Measurements from ENCODE around the gene MAG.

MAG gene

DNA sequence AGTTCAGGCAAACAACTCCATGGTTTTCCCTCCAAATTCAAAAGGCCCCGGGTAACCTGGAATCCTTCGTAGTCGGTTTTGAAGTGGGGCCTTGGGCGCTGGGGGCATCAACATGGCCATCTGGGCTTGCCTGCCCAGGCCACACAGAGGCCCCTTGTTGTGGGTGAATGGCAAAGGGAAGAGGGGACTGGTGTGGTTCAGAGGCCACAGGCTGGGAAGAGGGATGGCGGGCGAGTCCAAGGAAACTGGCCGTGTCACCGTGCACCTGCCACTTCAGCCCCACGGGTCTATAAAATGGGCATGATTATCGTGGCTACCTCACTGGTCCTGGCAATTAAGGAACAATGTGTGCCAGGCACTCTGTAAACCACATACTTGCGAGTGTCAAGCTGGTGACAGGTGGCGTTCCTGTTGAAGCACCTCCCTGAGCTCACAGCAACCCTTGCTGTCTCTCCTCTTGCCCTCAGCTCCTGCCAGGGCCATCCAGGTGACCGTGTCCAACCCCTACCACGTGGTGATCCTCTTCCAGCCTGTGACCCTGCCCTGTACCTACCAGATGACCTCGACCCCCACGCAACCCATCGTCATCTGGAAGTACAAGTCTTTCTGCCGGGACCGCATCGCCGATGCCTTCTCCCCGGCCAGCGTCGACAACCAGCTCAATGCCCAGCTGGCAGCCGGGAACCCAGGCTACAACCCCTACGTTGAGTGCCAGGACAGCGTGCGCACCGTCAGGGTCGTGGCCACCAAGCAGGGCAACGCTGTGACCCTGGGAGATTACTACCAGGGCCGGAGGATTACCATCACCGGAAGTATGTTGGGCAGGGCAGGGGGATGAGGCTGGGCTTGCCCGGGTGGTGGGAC, 41.9 kb upstream of the MAG start:
- no peak overlapping the region for H3K4me3 ChIP-seq (replicated peaks in 1 of 2; ENCODE audit: low read depth in 2 of 2, low read length in 2 of 2)
- no peak for DNase-seq (ENCODE audit: low read depth in 2 of 2)
- TF ChIP-seq, protein P1, sequence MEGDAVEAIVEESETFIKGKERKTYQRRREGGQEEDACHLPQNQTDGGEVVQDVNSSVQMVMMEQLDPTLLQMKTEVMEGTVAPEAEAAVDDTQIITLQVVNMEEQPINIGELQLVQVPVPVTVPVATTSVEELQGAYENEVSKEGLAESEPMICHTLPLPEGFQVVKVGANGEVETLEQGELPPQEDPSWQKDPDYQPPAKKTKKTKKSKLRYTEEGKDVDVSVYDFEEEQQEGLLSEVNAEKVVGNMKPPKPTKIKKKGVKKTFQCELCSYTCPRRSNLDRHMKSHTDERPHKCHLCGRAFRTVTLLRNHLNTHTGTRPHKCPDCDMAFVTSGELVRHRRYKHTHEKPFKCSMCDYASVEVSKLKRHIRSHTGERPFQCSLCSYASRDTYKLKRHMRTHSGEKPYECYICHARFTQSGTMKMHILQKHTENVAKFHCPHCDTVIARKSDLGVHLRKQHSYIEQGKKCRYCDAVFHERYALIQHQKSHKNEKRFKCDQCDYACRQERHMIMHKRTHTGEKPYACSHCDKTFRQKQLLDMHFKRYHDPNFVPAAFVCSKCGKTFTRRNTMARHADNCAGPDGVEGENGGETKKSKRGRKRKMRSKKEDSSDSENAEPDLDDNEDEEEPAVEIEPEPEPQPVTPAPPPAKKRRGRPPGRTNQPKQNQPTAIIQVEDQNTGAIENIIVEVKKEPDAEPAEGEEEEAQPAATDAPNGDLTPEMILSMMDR (IDR thresholded peaks at IDR 0.05; ENCODE audit: low read depth, low read length) = no peak

DNA sequence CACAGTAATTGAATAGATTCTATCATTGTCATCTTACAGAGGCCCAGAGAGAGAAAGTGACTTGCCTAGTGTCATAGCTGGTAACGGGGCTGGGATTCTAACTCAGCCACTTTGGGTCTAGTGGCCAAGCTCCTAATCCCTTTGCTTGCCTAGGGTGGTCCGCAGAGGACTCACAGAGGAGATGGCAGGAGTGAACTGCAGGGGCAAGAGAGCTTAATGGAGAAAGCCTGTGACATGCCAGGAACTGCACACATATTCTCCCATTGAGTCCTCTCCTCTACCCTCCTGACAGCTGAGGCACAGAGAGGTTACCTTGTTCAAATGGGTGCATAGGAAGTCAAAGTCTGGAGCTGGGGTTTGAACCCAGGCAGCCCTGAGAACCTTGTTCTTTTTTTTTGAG, 40.5 kb upstream of the MAG start:
- DNase-seq (ENCODE audit: low read depth in 2 of 2) = no peak
- no peak overlapping the region for H3K4me3 ChIP-seq (replicated peaks in 1 of 2; ENCODE audit: low read depth in 2 of 2, low read length in 2 of 2)

DNA sequence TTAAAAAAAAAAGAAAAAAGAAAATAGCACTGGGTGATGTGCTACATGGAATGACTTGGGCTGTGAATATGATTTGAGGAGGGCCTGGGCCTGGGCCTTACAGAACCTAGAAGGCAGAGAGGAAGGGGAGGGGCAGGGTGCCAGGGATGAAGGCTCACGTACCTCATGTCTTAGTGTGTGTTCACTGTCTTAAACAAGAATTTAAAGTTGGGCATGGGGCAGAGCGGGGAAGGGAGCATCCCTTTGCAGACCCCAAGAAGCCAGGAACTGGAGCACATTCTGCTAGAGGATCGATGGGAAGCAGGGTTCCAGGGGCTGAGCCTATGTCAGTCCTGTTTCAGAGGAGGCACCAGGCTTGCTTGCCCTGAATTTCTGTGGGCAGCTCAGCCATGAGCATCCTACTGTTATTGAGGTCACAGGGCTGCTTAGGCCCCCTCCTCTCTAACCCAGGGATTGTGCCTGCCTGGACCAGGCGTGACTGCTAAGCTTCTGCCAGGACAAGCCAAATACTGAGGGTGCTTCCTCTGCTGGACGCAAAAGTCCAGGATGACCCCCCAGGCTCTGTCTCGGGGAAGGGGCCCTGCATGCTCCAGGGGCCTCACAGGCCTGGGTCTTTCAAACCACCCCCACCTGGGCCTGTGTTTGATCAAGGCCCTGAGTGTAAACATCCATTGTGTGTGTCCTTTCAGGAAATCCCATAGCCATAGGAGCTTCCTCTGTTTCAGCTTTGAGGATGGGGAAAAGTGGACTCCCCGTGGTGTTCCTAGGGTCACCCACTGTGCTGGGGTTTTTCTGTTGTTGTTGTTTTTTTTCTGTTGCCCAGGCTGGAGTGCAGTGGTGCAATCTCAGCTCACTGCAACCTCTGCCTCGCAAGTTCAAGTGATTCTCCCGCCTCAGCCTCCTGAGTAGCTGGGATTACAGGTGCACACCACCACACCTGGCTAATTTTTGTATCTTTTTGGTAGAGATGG, 38.4 kb upstream of the MAG start:
- no peak for DNase-seq (ENCODE audit: low read depth in 2 of 2)
- H3K4me3 ChIP-seq (replicated peaks in 1 of 2; ENCODE audit: low read depth in 2 of 2, low read length in 2 of 2) = no peak overlapping the region
- TF ChIP-seq, protein P1 (IDR thresholded peaks at IDR 0.05; ENCODE audit: low read depth, low read length) = no peak

More for the DNA sequence above, 40.5 kb upstream of the MAG start:
- TF ChIP-seq, protein P1 (IDR thresholded peaks at IDR 0.05; ENCODE audit: low read depth, low read length) = no peak

DNA sequence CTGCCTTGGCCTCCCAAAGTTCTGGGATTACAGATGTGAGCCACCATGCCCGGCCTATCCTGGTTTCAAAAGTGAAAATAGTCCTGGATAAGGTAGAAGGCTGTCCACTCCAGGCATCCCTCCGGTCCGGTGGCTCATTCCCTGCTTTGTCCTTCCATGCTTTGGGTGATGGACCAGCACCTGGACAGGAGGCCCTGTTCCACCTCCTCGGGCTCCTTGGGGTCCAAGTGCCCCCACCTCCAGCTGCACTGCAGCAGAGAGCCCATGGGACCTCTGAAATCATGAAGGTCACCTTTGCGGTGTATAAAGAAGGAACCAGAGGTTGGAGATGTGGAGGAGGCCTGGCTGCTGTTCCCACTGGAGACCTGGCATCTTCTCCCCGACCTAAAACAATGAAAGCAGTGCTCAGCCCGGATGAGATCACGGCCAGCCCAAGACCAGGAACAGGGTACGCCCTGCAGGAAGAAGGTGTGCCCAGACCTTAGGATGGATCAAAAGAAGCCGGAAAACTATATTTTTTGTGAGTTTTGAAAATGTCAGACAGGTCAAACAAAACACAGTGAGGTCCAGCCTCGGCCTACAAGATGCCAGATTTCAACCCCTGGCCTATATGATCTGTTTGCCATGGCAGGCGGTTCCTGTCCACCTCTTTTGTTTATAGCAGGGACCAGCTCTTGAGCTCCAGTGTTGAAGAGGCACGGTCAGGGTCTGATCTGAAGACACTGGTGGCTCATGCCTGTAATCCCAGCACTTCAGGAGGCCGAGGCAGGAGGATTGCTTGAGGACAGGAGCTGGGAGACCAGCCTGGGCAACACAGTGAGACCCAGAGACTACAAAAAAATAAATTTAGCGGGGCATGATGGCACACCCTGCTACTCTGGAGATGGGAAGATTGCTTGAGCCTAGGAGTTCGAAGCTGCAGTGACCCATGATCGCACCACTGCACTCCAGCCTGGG, 37.3 kb upstream of the MAG start:
- TF ChIP-seq, protein P1 (IDR thresholded peaks at IDR 0.05; ENCODE audit: low read depth, low read length) = no peak
- DNase-seq (ENCODE audit: low read depth in 2 of 2) = no peak
- H3K4me3 ChIP-seq (replicated peaks in 1 of 2; ENCODE audit: low read depth in 2 of 2, low read length in 2 of 2) = no peak overlapping the region

DNA sequence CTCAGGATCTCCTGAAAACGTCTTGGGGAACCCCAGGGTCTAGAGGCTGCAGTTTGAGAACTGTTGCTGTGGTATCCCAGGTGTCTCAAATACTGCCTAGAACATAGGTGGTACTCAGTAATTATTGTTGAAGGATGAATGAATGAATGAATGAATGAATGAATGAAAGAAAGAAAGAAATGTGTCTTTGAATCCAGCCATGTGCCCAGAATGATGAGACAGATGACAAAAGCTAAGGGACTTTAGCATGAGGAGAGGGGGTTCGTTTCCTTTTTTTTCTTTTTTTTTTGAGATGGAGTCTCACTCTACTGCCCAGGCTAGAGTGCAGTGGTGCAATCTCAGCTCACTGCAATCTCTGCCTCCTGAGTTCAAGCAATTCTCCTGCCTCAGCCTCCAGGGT, 35.4 kb upstream of the MAG start:
- no peak for DNase-seq (ENCODE audit: low read depth in 2 of 2)
- TF ChIP-seq, protein P1 (IDR thresholded peaks at IDR 0.05; ENCODE audit: low read depth, low read length) = no peak
- no peak overlapping the region for H3K4me3 ChIP-seq (replicated peaks in 1 of 2; ENCODE audit: low read depth in 2 of 2, low read length in 2 of 2)

DNA sequence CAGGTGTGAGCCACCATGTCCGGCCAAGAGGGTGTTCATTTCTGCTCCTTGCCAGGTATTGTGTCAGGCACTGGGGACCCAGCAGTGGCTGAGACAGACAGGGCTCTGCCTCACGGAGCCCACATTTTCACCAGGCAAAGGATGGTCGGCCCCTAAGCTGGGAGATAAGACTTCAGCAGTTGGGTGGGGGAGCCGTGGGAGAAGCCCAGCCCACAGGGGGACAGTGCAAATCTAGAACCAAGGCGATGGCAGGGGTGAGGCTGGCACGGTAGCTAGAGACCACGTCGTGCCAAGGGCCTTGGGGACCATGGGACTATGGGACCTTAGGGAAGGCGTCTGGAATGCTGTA, 34.9 kb upstream of the MAG start:
- TF ChIP-seq, protein P1 (IDR thresholded peaks at IDR 0.05; ENCODE audit: low read depth, low read length) = no peak
- DNase-seq (ENCODE audit: low read depth in 2 of 2) = no peak
- H3K4me3 ChIP-seq (replicated peaks in 1 of 2; ENCODE audit: low read depth in 2 of 2, low read length in 2 of 2) = no peak overlapping the region

Data from cardiac fibroblast (primary cell).